GM18907 (cell line): ENCODE measurements around the gene CIP2A.

Source experiments
- ATAC-seq: cut with Tn5 transposase; IDR thresholded peaks from one replicate; pipeline ENCODE4 v1.9.1; 2021; ENCODE audit warnings: mild to moderate bottlenecking, moderate library complexity; ENCODE audit not compliant: unreplicated experiment

The CIP2A gene

GRCh38 chr3:108511490-108511889 lies 77.7 kb downstream of the CIP2A start:
- ATAC-seq: no peak

- no peak for ATAC-seq
These were observed 78.2 kb downstream of the CIP2A start for GRCh38 chr3:108511055-108511454.

GRCh38 chr3:108510496-108510895 lies 78.7 kb downstream of the CIP2A start, which contains the start of gene MYH15:
Gene MYH15, minus strand, starts transcription at chr3:108510596. Its CDS starts 66 bp downstream, at chr3:108510530.
- ATAC-seq: no peak

GRCh38 chr3:108509871-108510270 lies 79.4 kb downstream of the CIP2A start:
- no peak for ATAC-seq

- ATAC-seq: no peak
These were observed 80.0 kb downstream of the CIP2A start for GRCh38 chr3:108509263-108509662.

GRCh38 chr3:108507902-108508301 lies 81.3 kb downstream of the CIP2A start:
- no peak for ATAC-seq

GRCh38 chr3:108505811-108506210 lies 83.4 kb downstream of the CIP2A start:
- ATAC-seq: no peak

GRCh38 chr3:108503722-108504121 lies 85.5 kb downstream of the CIP2A start:
- ATAC-seq: no peak

- no peak for ATAC-seq
These were observed 87.7 kb downstream of the CIP2A start for GRCh38 chr3:108501535-108501934.

GRCh38 chr3:108500728-108501127 lies 88.5 kb downstream of the CIP2A start:
- no peak for ATAC-seq
